ENCODE results near the gene HPCAL1.

- TF ChIP-seq CTCF (IDR thresholded peaks at IDR 0.05; ENCODE audit: extremely low read depth in 1 of 2, insufficient read depth in 1 of 2, low read depth in 1 of 2, low read length in 2 of 2) (no peak), MAX (IDR thresholded peaks at IDR 0.05; ENCODE audit: insufficient read depth, insufficient read length) (no peak), MYC (IDR thresholded peaks at IDR 0.05; ENCODE audit: low read depth, low read length) (no peak), POLR2A (IDR thresholded peaks at IDR 0.05; ENCODE audit: low read depth, low read length) (no peak), EZH2 (IDR thresholded peaks at IDR 0.05; ENCODE audit: borderline replicate concordance, low read depth, low read length, severe bottlenecking) (no peak), GATA2 (IDR thresholded peaks at IDR 0.05; ENCODE audit: insufficient read depth, insufficient read length, low read depth, low read length) (no peak)
Observed at GRCh38 chr2:10316336-10316735, 13.6 kb downstream of the HPCAL1 start.

Measured in endothelial cell of umbilical vein (primary cell).